Adipose tissue (tissue), 3 donors: Measurements from ENCODE around the gene PACS1. TPM values are rescaled to one million over a fixed set of nuclear protein-coding genes. Genes with fewer than 3 reads are reported as not detected.

Source experiments
- H3K27ac ChIP-seq: one replicate; pipeline ENCODE4 v1.5.1; 2013; ENCODE audit warnings: low read depth, low read length
- WGBS, 3 donors: extraction: QIAGEN DNeasy Blood & Tissue Kit; methylation state at CpG; one replicate each; pipeline ENCODE4 v1.1.7; 2013; 5-methylcytosine and 5-hydroxymethylcytosine counted together
- polyA plus RNA-seq, 3 donors: library from polyadenylated mRNA; stranded (reverse); fragments of 200-250 nt; gene quantifications; one replicate each; pipeline ENCODE4 v1.2.3, GENCODE V29; 2013
- donor health status: healthy with polysubstance abuse.
- donor health status: Bipolar disorder and iron deficiency.
- donor health status: healthy.

Gene PACS1
- polyA plus RNA-seq, 3 donors: 16.6 to 29.4 (median 26.5) TPM

DNA sequence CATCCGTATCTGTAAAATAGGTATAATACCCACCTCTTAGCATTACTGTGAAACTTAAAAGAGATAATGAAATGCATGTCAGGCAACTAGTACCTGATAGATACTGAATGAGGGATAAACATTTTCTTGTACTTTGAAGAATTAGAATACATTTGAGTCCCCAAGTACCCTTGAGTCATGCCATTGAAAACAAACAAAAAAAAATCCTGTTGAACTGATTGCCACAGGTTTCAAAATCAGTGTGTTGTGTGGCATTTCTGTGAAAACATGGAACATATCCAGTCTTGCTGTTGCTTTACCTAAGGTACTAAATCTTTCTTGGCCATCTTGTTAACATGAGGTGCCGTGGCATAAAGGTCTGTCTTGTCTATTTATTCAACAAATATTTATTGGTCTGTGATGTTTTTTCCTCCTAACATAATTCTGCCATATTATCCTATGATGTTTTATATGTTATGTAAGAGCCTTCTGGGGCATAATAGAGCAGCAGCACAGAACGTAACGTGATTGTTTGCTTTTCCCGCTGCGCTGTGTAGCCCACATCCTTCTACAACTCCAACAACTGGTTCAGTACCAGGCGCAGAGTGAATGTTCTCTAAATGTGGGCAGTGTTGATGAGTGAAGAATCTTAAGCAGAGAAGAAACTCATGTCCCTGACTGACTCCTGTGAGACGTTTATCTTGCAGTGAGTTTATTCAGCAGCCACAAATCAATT is 119.1 kb downstream of the PACS1 start:
- WGBS, 3 donors: 73 to 97% (median 95%) methylated on average over 8 of the region's 8 CpGs
- no peak overlapping the region for H3K27ac ChIP-seq

- H3K27ac ChIP-seq: no peak overlapping the region
- WGBS, 3 donors: 76 to 90% (median 85%) methylated on average over 6 of the region's 6 CpGs
Observed at GRCh38 chr11:66190786-66191185, 120.7 kb downstream of the PACS1 start.

DNA sequence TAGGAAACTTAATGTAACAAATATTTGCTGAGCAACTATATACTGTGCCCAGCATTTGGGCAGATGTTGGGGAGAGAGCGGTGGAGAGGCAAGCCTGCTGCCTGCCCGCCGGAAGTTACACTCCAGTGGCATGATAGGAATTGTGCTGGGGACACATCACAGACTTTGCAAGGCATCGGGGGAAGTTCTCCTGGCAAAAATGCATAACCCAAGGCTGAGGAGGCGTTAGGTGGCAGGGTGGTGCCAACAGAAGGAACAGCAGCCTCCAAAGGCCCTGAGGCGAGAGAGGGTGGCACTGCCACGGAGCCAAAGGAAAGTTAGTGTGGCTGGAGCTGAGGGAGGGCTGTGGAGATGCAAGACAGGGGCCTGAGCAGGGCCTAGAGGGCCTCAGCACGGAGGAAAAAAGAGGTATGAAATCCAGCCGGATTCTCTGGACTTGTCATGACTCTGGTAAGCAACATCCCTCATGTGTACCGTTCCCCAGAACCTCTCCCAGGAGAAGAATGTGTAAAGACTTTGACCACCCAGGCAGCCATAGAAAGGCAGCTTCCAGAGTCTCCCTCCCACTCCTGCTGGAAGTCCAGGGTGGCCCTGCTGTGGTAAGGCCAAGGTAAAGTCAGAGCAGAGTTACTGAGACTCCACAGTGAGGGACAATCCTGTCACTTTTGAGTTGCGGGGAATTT is 122.2 kb downstream of the PACS1 start:
- WGBS, 3 donors: 88 to 92% (median 89%) methylated on average over 11 of the region's 11 CpGs
- no peak overlapping the region for H3K27ac ChIP-seq

DNA sequence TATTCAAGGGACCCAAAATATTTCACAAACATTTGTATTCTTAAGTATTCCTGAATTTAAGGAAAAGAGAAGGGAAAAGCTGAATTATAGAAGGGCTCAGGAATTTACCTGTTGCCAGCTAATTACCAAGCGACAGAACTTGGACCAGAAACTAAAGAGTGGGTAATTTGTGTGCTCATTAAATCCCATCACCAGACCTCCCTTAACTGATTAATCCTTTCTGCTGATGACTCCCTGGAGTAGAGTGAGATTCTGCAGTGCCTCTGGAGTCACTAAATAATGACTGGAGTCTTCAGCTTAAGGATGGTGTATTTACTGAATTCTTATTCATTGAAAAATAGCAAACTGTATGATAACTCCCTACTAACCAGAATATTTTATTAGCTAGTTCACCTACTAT is 124.3 kb downstream of the PACS1 start:
- no peak overlapping the region for H3K27ac ChIP-seq
- 95 to 100% (median 96%) methylated on average over 1 of the region's 1 CpG for whole genome bisulfite sequencing, 3 donors

DNA sequence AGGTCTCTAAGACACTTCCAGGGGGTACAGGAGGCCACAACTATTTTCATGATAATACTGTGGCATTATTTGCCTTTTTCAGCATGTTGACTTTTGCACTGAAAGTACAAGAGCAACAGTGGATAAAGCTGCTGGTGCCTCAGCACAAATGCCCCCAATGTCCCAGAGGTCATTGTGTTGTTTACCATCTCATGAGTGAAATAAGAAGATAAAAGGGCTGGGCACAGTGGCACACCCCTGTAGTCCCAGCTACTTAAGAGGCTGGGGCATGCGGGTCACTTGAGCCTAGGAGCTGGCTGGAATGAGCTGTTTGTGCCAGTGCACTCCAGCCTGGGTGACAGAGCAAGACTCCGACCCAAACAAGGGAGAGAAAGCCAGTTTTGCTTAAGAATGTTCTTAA is 125.8 kb downstream of the PACS1 start:
- H3K27ac ChIP-seq: no peak overlapping the region
- WGBS, 3 donors: 58 to 93% (median 83%) methylated on average over 2 of the region's 2 CpGs

DNA sequence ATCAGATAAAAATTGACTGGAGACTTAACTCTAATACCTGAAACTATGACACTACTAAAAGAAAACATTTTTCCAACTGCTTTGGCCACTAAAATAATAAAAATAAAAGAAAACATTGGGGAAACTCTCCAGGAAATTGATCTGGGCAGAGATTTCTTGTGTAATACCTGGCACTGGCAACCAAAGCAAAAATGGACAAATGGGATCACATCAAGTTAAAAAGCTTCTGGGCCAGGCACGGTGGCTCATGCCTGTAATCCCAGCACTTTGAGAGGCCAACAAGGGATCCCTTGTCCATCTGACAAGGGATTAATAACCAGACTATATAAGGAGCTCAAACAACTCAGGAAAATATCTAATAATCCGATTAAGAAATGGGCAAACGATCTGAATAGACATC is 133.8 kb downstream of the PACS1 start:
- 94 to 97% (median 96%) methylated on average over 3 of the region's 3 CpGs for WGBS, 3 donors
- H3K27ac ChIP-seq: no peak overlapping the region

- 96 to 99% (median 97%) methylated on average over 3 of the region's 3 CpGs for WGBS, 3 donors
- no peak overlapping the region for H3K27ac ChIP-seq
Observed at GRCh38 chr11:66204412-66204811, 134.3 kb downstream of the PACS1 start.

DNA sequence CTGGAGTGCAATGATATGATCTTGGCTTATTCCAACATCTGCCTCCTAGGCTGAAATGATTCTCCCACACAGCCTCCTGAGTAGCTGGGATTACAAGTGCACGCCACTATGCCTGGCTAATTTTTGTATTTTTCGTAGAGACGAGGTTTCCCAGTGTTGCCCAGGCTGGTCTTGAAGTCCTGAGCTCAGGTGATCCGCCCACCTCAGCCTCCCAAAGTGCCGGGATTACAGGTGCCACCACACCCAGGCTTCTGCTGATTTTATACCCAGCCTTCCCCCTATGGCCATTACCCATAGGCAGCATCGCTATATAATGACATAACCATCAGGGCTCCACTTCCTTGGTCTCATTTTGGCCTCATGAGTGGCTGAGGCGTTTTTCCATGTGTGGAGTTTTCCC is 137.7 kb downstream of the PACS1 start:
- no peak overlapping the region for H3K27ac ChIP-seq
- WGBS, 3 donors: 91 to 97% (median 92%) methylated on average over 7 of the region's 7 CpGs

GRCh38 chr11:66211100-66211499 is 141.0 kb downstream of the PACS1 start:
- WGBS, 3 donors: 78 to 94% (median 91%) methylated on average over 8 of the region's 8 CpGs

GRCh38 chr11:66216911-66217310 is 146.8 kb downstream of the PACS1 start:
- WGBS, 3 donors: 90 to 91% (median 90%) methylated on average over 6 of the region's 6 CpGs
- no peak overlapping the region for H3K27ac ChIP-seq

More at GRCh38 chr11:66211100-66211499, 141.0 kb downstream of the PACS1 start:
- H3K27ac ChIP-seq: no peak overlapping the region

GRCh38 chr11:66218036-66218435 is 148.0 kb downstream of the PACS1 start:
- no peak overlapping the region for H3K27ac ChIP-seq
- WGBS, 3 donors: 77 to 87% (median 82%) methylated on average over 6 of the region's 6 CpGs

- 94 to 97% (median 96%) methylated on average over 18 of the region's 18 CpGs for WGBS, 3 donors
- no peak overlapping the region for H3K27ac ChIP-seq
Observed at GRCh38 chr11:66218846-66219620, 149.0 kb downstream of the PACS1 start.

DNA sequence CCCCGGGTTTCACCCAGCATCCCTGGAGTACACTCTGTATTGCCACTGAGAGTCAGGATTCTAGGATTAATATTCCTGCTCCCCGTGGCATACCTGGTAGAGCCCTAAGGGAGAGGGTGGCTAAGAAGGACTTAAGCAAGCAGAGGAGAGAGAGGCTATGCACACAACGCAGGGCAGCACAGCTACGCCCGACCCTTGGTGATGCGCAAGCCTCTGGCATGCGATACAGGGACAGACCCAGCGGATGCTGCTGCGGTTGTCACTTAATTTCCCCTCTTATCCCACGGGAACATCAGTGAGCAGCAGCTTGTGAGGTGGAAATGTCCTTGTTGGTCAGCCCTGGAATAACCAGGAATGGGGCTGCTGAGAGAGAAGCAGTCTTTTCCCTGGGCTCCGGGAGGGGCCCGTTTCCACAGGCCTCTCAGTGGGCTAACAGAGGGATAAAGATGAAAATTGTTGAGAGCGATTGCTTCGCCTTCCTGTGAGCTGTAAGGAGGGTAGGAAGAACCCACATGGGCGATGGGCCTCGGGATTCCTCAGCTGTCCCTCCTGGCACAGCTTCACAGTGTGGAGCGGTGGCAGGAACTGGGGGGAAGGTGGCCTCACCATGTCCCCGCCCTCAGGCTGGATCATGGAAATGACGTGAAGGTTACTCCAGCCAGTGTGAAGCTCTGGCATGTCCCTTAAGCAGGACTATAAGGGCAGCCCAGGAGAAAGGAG is 149.9 kb downstream of the PACS1 start:
- no peak overlapping the region for H3K27ac ChIP-seq
- 87 to 93% (median 87%) methylated on average over 19 of the region's 19 CpGs for WGBS, 3 donors

DNA sequence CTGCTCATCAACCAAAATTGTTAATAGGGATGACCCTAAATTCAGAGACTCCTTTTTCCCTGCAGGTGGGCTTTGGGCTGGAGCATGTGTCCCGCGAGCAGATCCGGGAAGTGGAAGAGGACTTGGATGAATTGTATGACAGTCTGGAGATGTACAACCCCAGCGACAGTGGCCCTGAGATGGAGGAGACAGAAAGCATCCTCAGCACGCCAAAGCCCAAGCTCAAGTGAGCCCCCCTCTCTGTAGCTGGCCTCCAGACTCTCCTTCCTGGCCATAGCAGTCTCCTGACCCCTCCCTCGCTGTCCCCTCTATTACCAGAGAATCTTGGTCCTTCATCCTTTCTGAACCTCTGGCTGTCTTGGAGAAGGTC is 150.5 kb downstream of the PACS1 start:
- 93 to 96% (median 94%) methylated on average over 6 of the region's 6 CpGs for WGBS, 3 donors
- no peak overlapping the region for H3K27ac ChIP-seq

- 88 to 95% (median 94%) methylated on average over 13 of the region's 13 CpGs for WGBS, 3 donors
Observed at GRCh38 chr11:66221012-66221411, 150.9 kb downstream of the PACS1 start.

DNA sequence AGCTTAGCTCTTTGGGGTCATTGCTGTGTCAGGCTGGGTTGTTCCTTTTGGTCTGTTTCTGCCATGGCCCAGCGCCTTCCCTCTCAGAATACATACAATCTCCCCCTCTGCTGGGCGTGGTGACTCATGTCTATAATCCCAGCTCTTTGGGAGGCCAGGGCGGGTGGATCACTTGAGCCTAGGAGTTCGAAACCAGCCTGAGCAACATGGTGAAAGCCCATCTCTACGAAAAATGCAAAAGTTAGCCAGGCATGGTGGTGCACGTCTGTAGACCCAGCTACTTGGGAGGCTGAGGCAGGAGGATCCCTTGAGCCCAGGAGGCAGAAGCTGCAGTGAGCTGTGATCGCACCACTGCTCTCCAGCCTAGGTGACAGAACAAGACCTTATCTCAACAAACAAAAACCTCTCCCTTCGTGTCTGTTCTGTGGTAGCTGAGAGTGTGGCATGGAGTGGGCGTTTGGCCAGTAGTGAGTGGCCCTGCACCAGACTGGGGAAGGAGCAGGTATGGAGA is 151.7 kb downstream of the PACS1 start:
- 79 to 87% (median 82%) methylated on average over 9 of the region's 9 CpGs for WGBS, 3 donors
- H3K27ac ChIP-seq: no peak overlapping the region

More at GRCh38 chr11:66221012-66221411, 150.9 kb downstream of the PACS1 start:
- H3K27ac ChIP-seq: no peak overlapping the region

GRCh38 chr11:66222358-66223149 is 152.5 kb downstream of the PACS1 start:
- H3K27ac ChIP-seq: no peak overlapping the region
- WGBS, 3 donors: 24 to 26% (median 24%) methylated on average over 21 of the region's 21 CpGs
